ENCODE measurements around the gene ARFGAP2.

ARFGAP2 gene

GRCh38 chr11:47166368-47166767 lies 10.3 kb downstream of the ARFGAP2 start:
- H4K20me1 ChIP-seq (ENCODE audit: insufficient read depth, low read length, poor library complexity, severe bottlenecking): peaks cover 10% of the 10 kb centered on the region
- H3K36me3 ChIP-seq (ENCODE audit: insufficient read depth, low read length): peaks cover 77% of the 10 kb centered on the region; the same call in 1 of the 2 replicates
- H3F3A ChIP-seq (ENCODE audit: low read depth): no peaks in the 10 kb centered on the region
- H3K4me2 ChIP-seq (ENCODE audit: low read depth, low read length, poor library complexity, severe bottlenecking): no peak overlapping the region
- H3K9ac ChIP-seq (ENCODE audit: low read depth, low read length, poor library complexity, severe bottlenecking): no peak overlapping the region
- peaks cover 33% of the 10 kb centered on the region; the same call in 1 of the 2 replicates for H3K79me2 ChIP-seq (ENCODE audit: insufficient read depth, low read length)
- H3K9me2 ChIP-seq (replicated peaks; ENCODE audit: low read depth, low read length): no peaks in the 10 kb centered on the region
- no peaks in the 10 kb centered on the region for H3K27me3 ChIP-seq (ENCODE audit: insufficient read depth, low read length, poor library complexity, severe bottlenecking)
- no peak for TF ChIP-seq CTCF (conservative IDR thresholded peaks at IDR 0.05; ENCODE audit: low read length)
- no peak for TF ChIP-seq EZH2phosphoT487 (IDR thresholded peaks at IDR 0.05; ENCODE audit: borderline replicate concordance)
- no peak overlapping the region for H2AFZ ChIP-seq (ENCODE audit: low read length)
- H3K9me3 ChIP-seq (ENCODE audit: insufficient read depth, low read depth, low read length): no peaks in the 10 kb centered on the region
- no peaks in the 10 kb centered on the region for H3K4me1 ChIP-seq (ENCODE audit: insufficient read depth, low read length, poor library complexity, severe bottlenecking)
- H3K4me3 ChIP-seq (ENCODE audit: low read length, poor library complexity, severe bottlenecking): no peak overlapping the region

GRCh38 chr11:47165253-47165840 lies 11.3 kb downstream of the ARFGAP2 start:
- no peak overlapping the region for H3K4me3 ChIP-seq (ENCODE audit: low read length, poor library complexity, severe bottlenecking)
- H3K9me3 ChIP-seq (ENCODE audit: insufficient read depth, low read depth, low read length): no peaks in the 10 kb centered on the region
- H3K4me2 ChIP-seq (ENCODE audit: low read depth, low read length, poor library complexity, severe bottlenecking): no peak overlapping the region
- no peak overlapping the region for H3K9ac ChIP-seq (ENCODE audit: low read depth, low read length, poor library complexity, severe bottlenecking)
- H3K36me3 ChIP-seq (ENCODE audit: insufficient read depth, low read length): peaks cover 67% of the 10 kb centered on the region; the same call in 1 of the 2 replicates
- H2AFZ ChIP-seq (ENCODE audit: low read length): no peak overlapping the region
- TF ChIP-seq EZH2phosphoT487 (IDR thresholded peaks at IDR 0.05; ENCODE audit: borderline replicate concordance): no peak
- peaks cover 11% of the 10 kb centered on the region for H4K20me1 ChIP-seq (ENCODE audit: insufficient read depth, low read length, poor library complexity, severe bottlenecking)
- H3K4me1 ChIP-seq (ENCODE audit: insufficient read depth, low read length, poor library complexity, severe bottlenecking): no peaks in the 10 kb centered on the region
- H3K9me2 ChIP-seq (replicated peaks; ENCODE audit: low read depth, low read length): no peaks in the 10 kb centered on the region
- no peaks in the 10 kb centered on the region for H3F3A ChIP-seq (ENCODE audit: low read depth)
- no peaks in the 10 kb centered on the region for H3K27me3 ChIP-seq (ENCODE audit: insufficient read depth, low read length, poor library complexity, severe bottlenecking)
- peaks cover 24% of the 10 kb centered on the region; the same call in 1 of the 2 replicates for H3K79me2 ChIP-seq (ENCODE audit: insufficient read depth, low read length)

GRCh38 chr11:47164321-47164720 lies 12.4 kb downstream of the ARFGAP2 start:
- H3K9me3 ChIP-seq (ENCODE audit: insufficient read depth, low read depth, low read length): no peaks in the 10 kb centered on the region
- TF ChIP-seq EZH2phosphoT487 (IDR thresholded peaks at IDR 0.05; ENCODE audit: borderline replicate concordance): no peak
- TF ChIP-seq CTCF (conservative IDR thresholded peaks at IDR 0.05; ENCODE audit: low read length): no peak

GRCh38 chr11:47163898-47164297 lies 12.8 kb downstream of the ARFGAP2 start:
- Histone ChIP-seq H3K79me2 (ENCODE audit: insufficient read depth, low read length) (peaks cover 13% of the 10 kb centered on the region; the same call in 1 of the 2 replicates), H3K36me3 (ENCODE audit: insufficient read depth, low read length) (peaks cover 61% of the 10 kb centered on the region; the same call in 1 of the 2 replicates)
- TF ChIP-seq EZH2phosphoT487 (IDR thresholded peaks at IDR 0.05; ENCODE audit: borderline replicate concordance): no peak
- no peak for TF ChIP-seq CTCF (conservative IDR thresholded peaks at IDR 0.05; ENCODE audit: low read length)

More at GRCh38 chr11:47164321-47164720, 12.4 kb downstream of the ARFGAP2 start:
- Histone ChIP-seq H3F3A (ENCODE audit: low read depth) (no peaks in the 10 kb centered on the region), H3K9me2 (replicated peaks; ENCODE audit: low read depth, low read length) (no peaks in the 10 kb centered on the region), H3K9ac (ENCODE audit: low read depth, low read length, poor library complexity, severe bottlenecking) (no peak overlapping the region), H3K4me3 (ENCODE audit: low read length, poor library complexity, severe bottlenecking) (no peak overlapping the region), H3K27me3 (ENCODE audit: insufficient read depth, low read length, poor library complexity, severe bottlenecking) (no peaks in the 10 kb centered on the region), H4K20me1 (ENCODE audit: insufficient read depth, low read length, poor library complexity, severe bottlenecking) (peaks cover 11% of the 10 kb centered on the region), H3K79me2 (ENCODE audit: insufficient read depth, low read length) (peaks cover 17% of the 10 kb centered on the region; the same call in 1 of the 2 replicates), H3K36me3 (ENCODE audit: insufficient read depth, low read length) (peaks cover 61% of the 10 kb centered on the region; the same call in 1 of the 2 replicates), H3K4me2 (ENCODE audit: low read depth, low read length, poor library complexity, severe bottlenecking) (no peak overlapping the region), H3K4me1 (ENCODE audit: insufficient read depth, low read length, poor library complexity, severe bottlenecking) (no peaks in the 10 kb centered on the region), H2AFZ (ENCODE audit: low read length) (no peak overlapping the region)

More at GRCh38 chr11:47163898-47164297, 12.8 kb downstream of the ARFGAP2 start:
- Histone ChIP-seq H3K9me3 (ENCODE audit: insufficient read depth, low read depth, low read length) (no peaks in the 10 kb centered on the region), H3K27me3 (ENCODE audit: insufficient read depth, low read length, poor library complexity, severe bottlenecking) (no peaks in the 10 kb centered on the region), H3K9me2 (replicated peaks; ENCODE audit: low read depth, low read length) (no peaks in the 10 kb centered on the region), H3K9ac (ENCODE audit: low read depth, low read length, poor library complexity, severe bottlenecking) (no peak overlapping the region), H3K4me1 (ENCODE audit: insufficient read depth, low read length, poor library complexity, severe bottlenecking) (no peaks in the 10 kb centered on the region), H4K20me1 (ENCODE audit: insufficient read depth, low read length, poor library complexity, severe bottlenecking) (peaks cover 11% of the 10 kb centered on the region), H2AFZ (ENCODE audit: low read length) (no peak overlapping the region), H3F3A (ENCODE audit: low read depth) (no peaks in the 10 kb centered on the region), H3K4me3 (ENCODE audit: low read length, poor library complexity, severe bottlenecking) (no peak overlapping the region), H3K4me2 (ENCODE audit: low read depth, low read length, poor library complexity, severe bottlenecking) (no peak overlapping the region)

Data from Loucy (cell line).